Tibial nerve (tissue), 3 donors: ENCODE results near the gene ZNF792.
"Not testable (repeated sequence)": the region's sequence is repeated elsewhere in the genome, so short reads cannot be mapped to it uniquely, and the experiment has no call there.

Experiments
- POLR2A ChIP-seq, 2 donors: fragments of 450-650 bp; IDR thresholded peaks; one replicate each; pipeline ENCODE4 v1.6.1; 2017; ENCODE audit warnings: antibody characterized with exemption in 2 of 2, mild to moderate bottlenecking in 2 of 2, moderate library complexity in 2 of 2
- TF ChIP-seq, protein P1 (sequence below), 5 experiments: fragments of 200-600 bp in 3 of 5; fragments of 450-650 bp in 2 of 5; sonication (generic) in 3 of 5; IDR thresholded peaks; one replicate each; pipeline ENCODE4 v1.5.1; 2016 to 2019; ENCODE audit warnings: antibody characterized with exemption in 5 of 5, mild to moderate bottlenecking in 3 of 5, moderate library complexity in 2 of 5

DNA sequence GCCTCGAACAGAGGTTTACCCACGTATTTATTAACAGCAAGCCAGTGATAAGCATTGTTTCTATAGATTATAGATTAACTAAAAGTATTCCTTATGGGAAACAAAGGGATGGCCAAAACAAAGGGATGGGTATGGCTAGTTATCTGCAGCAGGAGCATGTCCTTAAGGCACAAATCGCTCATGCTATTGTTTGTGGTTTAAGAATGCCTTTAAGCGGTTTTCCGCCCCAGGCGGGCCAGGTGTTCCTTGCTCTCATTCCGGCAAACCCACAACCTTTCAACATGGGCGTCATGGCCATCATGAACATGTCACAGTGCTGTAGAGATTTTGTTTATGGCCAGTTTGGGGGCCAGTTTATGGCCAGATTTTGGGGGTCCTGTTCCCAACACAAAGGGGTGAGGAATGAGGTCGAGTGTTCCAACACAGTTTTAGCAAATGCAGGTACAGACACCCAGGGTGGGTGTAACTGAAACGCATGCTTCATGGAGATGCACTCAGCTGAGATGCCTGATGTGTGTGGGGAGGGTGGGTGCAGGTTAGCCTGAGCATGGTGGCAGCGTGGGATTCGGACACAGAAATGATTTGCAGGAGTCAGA is 6.3 kb upstream of the ZNF792 start:
- TF ChIP-seq, protein P1, sequence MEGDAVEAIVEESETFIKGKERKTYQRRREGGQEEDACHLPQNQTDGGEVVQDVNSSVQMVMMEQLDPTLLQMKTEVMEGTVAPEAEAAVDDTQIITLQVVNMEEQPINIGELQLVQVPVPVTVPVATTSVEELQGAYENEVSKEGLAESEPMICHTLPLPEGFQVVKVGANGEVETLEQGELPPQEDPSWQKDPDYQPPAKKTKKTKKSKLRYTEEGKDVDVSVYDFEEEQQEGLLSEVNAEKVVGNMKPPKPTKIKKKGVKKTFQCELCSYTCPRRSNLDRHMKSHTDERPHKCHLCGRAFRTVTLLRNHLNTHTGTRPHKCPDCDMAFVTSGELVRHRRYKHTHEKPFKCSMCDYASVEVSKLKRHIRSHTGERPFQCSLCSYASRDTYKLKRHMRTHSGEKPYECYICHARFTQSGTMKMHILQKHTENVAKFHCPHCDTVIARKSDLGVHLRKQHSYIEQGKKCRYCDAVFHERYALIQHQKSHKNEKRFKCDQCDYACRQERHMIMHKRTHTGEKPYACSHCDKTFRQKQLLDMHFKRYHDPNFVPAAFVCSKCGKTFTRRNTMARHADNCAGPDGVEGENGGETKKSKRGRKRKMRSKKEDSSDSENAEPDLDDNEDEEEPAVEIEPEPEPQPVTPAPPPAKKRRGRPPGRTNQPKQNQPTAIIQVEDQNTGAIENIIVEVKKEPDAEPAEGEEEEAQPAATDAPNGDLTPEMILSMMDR (IDR thresholded peaks at IDR 0.05) = not testable (repeated sequence)
- TF ChIP-seq POLR2A (IDR thresholded peaks at IDR 0.05) = not testable (repeated sequence)
